ENCODE results near the gene WWOX. TPM values are rescaled to one million over a fixed set of nuclear protein-coding genes. Genes with fewer than 3 reads are reported as not detected.

Gene WWOX
- total RNA-seq, 1 experiment from 2014 or later = 35.6 TPM

GRCh38 chr16:79213214-79213613 lies 1113.8 kb downstream of the WWOX start:
- Histone ChIP-seq H4K20me1 (ENCODE audit: insufficient read depth) (no peaks in the 10 kb centered on the region), H3F3A (ENCODE audit: insufficient read depth, low read depth) (no peaks in the 10 kb centered on the region), H3K9me2 (ENCODE audit: insufficient read depth) (no peaks in the 10 kb centered on the region), H3K4me2 (no peak overlapping the region), H3K27me3 (ENCODE audit: insufficient read depth, low read depth) (no peaks in the 10 kb centered on the region), H3K9me3 (ENCODE audit: insufficient read depth, low read depth) (peaks cover 6% of the 10 kb centered on the region; the same call in 1 of the 2 replicates), H3K36me3 (ENCODE audit: low read depth) (no peaks in the 10 kb centered on the region), H3K27ac (no peak overlapping the region), H3K4me1 (replicated peaks; ENCODE audit: insufficient read depth) (no peaks in the 10 kb centered on the region), H2AFZ (no peak overlapping the region), H3K4me3 (no peak overlapping the region), H3K79me2 (ENCODE audit: low read depth) (no peaks in the 10 kb centered on the region)
- BruUV-seq (replicated peaks) = no TSS peak
- POLR2A ChIA-PET (ENCODE audit: unreplicated experiment) = no interaction called here
- CTCF ChIA-PET = no interaction called here
- TF ChIP-seq CTCF (conservative IDR thresholded peaks at IDR 0.05) (no peak), EZH2 (IDR thresholded peaks at IDR 0.05; ENCODE audit: low read depth) (no peak)
- intact Hi-C loops (cut with micrococcal nuclease; ENCODE audit: unreplicated experiment) = no loop called here
- no peak for DNase-seq

- CTCF ChIA-PET = no interaction called here
- no peaks in the 10 kb centered on the region for H3K79me2 ChIP-seq (ENCODE audit: low read depth)
- no peaks in the 10 kb centered on the region for H3K4me1 ChIP-seq (replicated peaks; ENCODE audit: insufficient read depth)
- H3K9me2 ChIP-seq (ENCODE audit: insufficient read depth) = no peaks in the 10 kb centered on the region; the same call in 1 of the 2 replicates
- H3K4me3 ChIP-seq = no peak overlapping the region
- no peak overlapping the region for H2AFZ ChIP-seq
- no peak overlapping the region for H3K27ac ChIP-seq
- no peaks in the 10 kb centered on the region for H4K20me1 ChIP-seq (ENCODE audit: insufficient read depth)
- no peaks in the 10 kb centered on the region for H3F3A ChIP-seq (ENCODE audit: insufficient read depth, low read depth)
- POLR2A ChIA-PET (ENCODE audit: unreplicated experiment) = no interaction called here
- H3K4me2 ChIP-seq = no peak overlapping the region
- no peak for DNase-seq
- no peak for TF ChIP-seq CTCF (conservative IDR thresholded peaks at IDR 0.05)
- TF ChIP-seq EZH2 (IDR thresholded peaks at IDR 0.05; ENCODE audit: low read depth) = no peak
- no peaks in the 10 kb centered on the region for H3K36me3 ChIP-seq (ENCODE audit: low read depth)
- no peaks in the 10 kb centered on the region for H3K27me3 ChIP-seq (ENCODE audit: insufficient read depth, low read depth)
- intact Hi-C loops (cut with micrococcal nuclease; ENCODE audit: unreplicated experiment) = no loop called here
- BruUV-seq (replicated peaks) = no TSS peak
- H3K9me3 ChIP-seq (ENCODE audit: insufficient read depth, low read depth) = peaks cover 6% of the 10 kb centered on the region; the same call in 1 of the 2 replicates
Observed at GRCh38 chr16:79215289-79215688, 1115.8 kb downstream of the WWOX start.

- BruUV-seq (replicated peaks) = no TSS peak
- H3K27me3 ChIP-seq (ENCODE audit: insufficient read depth, low read depth) = peaks cover 14% of the 10 kb centered on the region
- no peak for TF ChIP-seq EZH2 (IDR thresholded peaks at IDR 0.05; ENCODE audit: low read depth)
- TF ChIP-seq CTCF (conservative IDR thresholded peaks at IDR 0.05) = no peak
- ChIA-PET POLR2A (ENCODE audit: unreplicated experiment) (no interaction called here), CTCF (interaction anchor here (0.6 kb wide), 1 partner anchor 1580 kb away, joined by 13 read pairs; no protein-coding TSS in a partner anchor)
- no peak overlapping the region for H2AFZ ChIP-seq
- no peak overlapping the region for H3K4me2 ChIP-seq
- no peaks in the 10 kb centered on the region for H3F3A ChIP-seq (ENCODE audit: insufficient read depth, low read depth)
- DNase-seq = no peak
- H3K36me3 ChIP-seq (ENCODE audit: low read depth) = no peaks in the 10 kb centered on the region
- intact Hi-C loops (cut with micrococcal nuclease; ENCODE audit: unreplicated experiment) = no loop called here
- H3K4me3 ChIP-seq = no peak overlapping the region
- H3K27ac ChIP-seq = no peak overlapping the region
- H3K9me2 ChIP-seq (ENCODE audit: insufficient read depth) = no peaks in the 10 kb centered on the region; the same call in 1 of the 2 replicates
- no peaks in the 10 kb centered on the region for H4K20me1 ChIP-seq (ENCODE audit: insufficient read depth)
- no peaks in the 10 kb centered on the region for H3K79me2 ChIP-seq (ENCODE audit: low read depth)
- H3K9me3 ChIP-seq (ENCODE audit: insufficient read depth, low read depth) = peaks cover 6% of the 10 kb centered on the region; the same call in 1 of the 2 replicates
- H3K4me1 ChIP-seq (replicated peaks; ENCODE audit: insufficient read depth) = no peaks in the 10 kb centered on the region
Observed at GRCh38 chr16:79217375-79218011, 1118.0 kb downstream of the WWOX start.

All from PC-9 (cell line).